ENCODE data around the gene ANKS1A.
"Not testable (repeated sequence)": the region's sequence is repeated elsewhere in the genome, so short reads cannot be mapped to it uniquely, and the experiment has no call there.

ANKS1A gene

DNA sequence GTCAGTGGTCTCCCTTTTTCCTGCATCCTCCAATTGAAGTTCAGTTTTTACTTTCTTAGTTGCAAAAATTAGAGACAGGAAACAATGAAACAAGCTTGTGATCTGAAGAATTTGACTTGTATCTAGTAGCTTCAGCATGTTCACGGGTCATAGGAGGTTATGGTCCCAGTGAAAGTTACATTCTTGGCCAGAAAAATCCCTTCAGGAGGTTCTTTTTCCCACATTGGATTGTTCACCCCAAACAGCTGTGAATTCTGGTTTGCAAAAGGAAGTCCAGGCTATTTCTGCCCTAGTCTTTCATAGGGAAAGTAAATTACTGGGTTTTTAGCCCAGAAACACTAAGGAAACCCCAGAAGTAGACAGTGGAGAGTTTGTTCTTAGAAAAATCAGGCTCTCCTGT is 8.1 kb downstream of the ANKS1A start:
- H3K4me3 ChIP-seq (ENCODE audit: low read depth, low read length), result no peak overlapping the region
- TF ChIP-seq, protein P1, sequence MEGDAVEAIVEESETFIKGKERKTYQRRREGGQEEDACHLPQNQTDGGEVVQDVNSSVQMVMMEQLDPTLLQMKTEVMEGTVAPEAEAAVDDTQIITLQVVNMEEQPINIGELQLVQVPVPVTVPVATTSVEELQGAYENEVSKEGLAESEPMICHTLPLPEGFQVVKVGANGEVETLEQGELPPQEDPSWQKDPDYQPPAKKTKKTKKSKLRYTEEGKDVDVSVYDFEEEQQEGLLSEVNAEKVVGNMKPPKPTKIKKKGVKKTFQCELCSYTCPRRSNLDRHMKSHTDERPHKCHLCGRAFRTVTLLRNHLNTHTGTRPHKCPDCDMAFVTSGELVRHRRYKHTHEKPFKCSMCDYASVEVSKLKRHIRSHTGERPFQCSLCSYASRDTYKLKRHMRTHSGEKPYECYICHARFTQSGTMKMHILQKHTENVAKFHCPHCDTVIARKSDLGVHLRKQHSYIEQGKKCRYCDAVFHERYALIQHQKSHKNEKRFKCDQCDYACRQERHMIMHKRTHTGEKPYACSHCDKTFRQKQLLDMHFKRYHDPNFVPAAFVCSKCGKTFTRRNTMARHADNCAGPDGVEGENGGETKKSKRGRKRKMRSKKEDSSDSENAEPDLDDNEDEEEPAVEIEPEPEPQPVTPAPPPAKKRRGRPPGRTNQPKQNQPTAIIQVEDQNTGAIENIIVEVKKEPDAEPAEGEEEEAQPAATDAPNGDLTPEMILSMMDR (conservative IDR thresholded peaks at IDR 0.05; ENCODE audit: low read depth, low read length), result no peak
- no peak for DNase-seq (ENCODE audit: low read depth)

DNA sequence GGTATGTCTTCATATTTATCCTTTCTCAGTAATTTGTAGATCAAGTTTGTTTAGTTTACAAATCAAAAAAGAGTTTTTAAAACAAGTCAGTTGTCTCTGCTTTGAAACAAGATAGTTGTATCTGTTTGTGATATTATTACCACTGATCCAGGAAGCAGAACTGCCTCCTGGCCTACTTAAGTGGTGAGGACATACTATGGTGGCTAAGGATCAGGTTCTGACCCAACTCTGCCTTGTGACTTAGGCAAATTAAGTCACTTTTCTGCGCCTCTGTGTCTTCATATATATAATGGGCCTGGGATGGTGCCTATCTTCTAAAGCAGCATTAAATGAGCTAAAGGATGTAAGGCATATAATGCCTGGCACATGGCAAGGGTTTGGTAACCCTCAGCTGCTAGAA is 8.7 kb downstream of the ANKS1A start:
- no peak overlapping the region for H3K4me3 ChIP-seq (ENCODE audit: low read depth, low read length)
- TF ChIP-seq, protein P1 (conservative IDR thresholded peaks at IDR 0.05; ENCODE audit: low read depth, low read length), result no peak
- no peak for DNase-seq (ENCODE audit: low read depth)

DNA sequence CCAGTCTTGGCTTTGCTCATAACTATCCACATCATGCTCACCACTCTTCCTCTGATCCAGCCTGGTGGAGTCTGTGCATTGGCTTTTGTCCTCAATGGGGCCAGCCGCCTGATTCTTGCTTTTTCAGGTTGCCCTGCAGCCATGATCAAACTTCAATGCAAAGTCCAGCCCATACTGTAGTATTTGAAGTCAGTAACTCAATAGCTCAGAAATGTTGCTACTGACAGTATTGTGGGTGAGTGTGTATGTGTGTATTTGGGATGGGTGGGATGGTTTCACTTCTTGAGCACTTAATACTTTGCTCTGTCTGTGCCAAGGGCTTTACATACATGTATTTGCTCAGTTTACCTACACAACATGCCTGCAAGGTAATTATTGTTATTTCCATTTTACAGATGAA is 10.7 kb downstream of the ANKS1A start:
- not testable (repeated sequence) for DNase-seq (ENCODE audit: low read depth); H3K4me3 ChIP-seq (ENCODE audit: low read depth, low read length)

DNA sequence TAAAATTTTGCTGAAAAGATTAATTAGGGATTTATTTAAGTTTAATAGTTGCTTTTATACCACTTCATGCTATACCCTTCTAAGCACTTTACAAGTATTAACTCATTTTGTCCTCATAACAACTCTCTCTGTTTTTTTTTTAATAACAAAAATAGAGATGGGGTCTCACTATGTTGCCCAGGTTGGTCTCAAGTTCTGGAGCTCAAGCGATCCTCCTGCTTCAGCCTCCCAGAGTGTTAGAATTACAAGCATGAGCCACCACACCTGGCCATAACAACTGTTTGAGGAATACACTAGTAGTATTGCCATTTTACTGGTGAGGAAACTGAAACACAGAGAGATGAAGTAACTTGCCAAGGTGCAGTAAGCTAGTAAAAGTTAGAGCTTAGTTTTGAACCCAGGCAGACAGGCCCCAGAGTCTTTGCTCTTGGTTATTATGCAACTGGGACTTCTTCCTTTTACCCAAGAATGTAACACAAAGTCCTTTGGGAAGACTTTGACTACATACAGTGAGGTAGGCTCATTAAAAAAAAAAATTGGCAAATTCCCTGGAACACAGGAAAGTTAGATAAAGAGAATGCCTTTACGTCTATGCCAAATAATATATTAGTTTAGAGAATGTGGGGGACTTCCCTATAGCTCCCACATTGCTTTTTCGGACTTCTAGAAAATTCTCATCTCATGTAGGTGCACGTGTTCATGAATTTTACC is 11.4 kb downstream of the ANKS1A start:
- TF ChIP-seq, protein P1 (conservative IDR thresholded peaks at IDR 0.05; ENCODE audit: low read depth, low read length), result no peak
- no peak for DNase-seq (ENCODE audit: low read depth)
- H3K4me3 ChIP-seq (ENCODE audit: low read depth, low read length), result no peak overlapping the region

DNA sequence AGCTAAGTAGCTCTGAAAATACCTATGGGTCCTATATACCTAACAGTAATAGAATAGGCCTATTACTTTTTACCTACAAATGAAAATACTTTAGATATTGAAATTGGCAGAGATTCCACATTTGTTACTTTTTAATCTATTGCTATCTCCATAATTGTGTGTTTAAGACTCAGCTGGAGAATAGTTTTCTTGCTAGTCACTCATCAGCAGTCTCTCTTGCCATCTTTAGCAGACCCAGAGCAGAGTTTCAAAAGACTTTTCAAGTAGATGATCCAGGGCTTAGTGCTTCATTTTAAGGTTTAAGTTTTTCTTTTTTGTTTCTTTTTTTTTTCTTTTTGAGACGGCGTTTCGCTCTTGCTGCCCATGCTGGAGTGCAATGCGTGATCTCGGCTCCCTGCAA is 12.9 kb downstream of the ANKS1A start:
- DNase-seq (ENCODE audit: low read depth), result peak; percentile 80
- H3K4me3 ChIP-seq (ENCODE audit: low read depth, low read length), result no peak overlapping the region
- TF ChIP-seq, protein P1 (conservative IDR thresholded peaks at IDR 0.05; ENCODE audit: low read depth, low read length), result no peak

DNA sequence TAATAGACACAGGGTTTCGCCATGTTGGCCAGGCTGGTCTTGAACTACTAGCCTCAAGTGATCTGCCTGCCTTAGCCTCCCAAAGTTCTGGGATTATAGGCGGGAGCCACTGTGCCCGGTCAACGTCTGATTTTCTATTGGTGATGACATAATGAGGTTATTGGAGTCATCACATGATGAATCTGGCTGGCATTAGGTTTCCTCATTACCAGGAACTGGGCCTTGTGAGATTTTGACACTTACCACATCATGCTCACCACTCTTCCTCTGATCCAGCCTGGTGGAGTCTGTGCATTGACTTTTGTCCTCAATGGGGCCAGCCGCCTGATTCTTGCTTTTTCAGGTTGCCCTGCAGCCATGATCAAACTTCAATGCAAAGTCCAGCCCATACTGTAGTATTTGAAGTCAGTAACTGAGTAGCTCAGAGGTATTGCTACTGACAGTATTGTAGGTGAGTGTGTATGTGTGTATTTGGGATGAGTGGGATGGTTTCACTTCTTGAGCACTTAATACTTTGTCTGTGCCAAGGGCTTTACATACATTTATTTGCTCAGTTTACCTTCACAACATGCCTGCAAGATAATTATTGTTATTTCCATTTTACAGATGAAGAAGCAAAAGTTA is 16.0 kb downstream of the ANKS1A start:
- no peak for DNase-seq (ENCODE audit: low read depth)
- TF ChIP-seq, protein P1 (conservative IDR thresholded peaks at IDR 0.05; ENCODE audit: low read depth, low read length), result no peak
- H3K4me3 ChIP-seq (ENCODE audit: low read depth, low read length), result no peak overlapping the region

DNA sequence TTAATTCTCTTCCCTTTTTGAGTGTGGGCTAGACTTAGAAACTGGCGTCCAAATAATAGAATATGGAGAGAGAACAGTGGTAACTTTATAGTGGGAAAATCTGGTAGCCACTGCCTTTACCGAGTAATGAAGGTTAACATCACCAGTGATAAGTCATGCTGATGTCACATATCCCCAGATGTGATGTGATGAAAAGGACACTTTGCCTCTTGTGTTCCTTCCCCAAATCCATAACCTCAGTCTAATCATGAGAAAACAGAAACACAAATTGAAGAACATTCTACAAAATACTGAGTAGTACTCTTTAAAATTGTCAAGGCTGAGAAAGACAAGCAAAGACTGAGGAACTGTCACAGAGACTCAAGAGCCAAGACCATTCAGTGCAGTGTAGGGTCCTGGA is 17.8 kb downstream of the ANKS1A start:
- DNase-seq (ENCODE audit: low read depth), result no peak
- no peak overlapping the region for H3K4me3 ChIP-seq (ENCODE audit: low read depth, low read length)
- TF ChIP-seq, protein P1 (conservative IDR thresholded peaks at IDR 0.05; ENCODE audit: low read depth, low read length), result no peak

Data from choroid plexus epithelial cell (primary cell).